ENCODE results near the gene HOXB5.
A peak's percentile ranks its signal among the peaks of the same experiment; 100 is the strongest.

Gene HOXB5

GRCh38 chr17:48588074-48588415 is 5.5 kb downstream of the HOXB5 start:
- no peaks in the 10 kb centered on the region for H3K79me2 ChIP-seq (ENCODE audit: control insufficient read depth, low read length)
- no peaks in the 10 kb centered on the region for H3F3A ChIP-seq (ENCODE audit: control insufficient read depth, insufficient read depth)
- H3K4me1 ChIP-seq (ENCODE audit: control insufficient read depth, low read length), result peaks cover 15% of the 10 kb centered on the region
- H3K27me3 ChIP-seq (ENCODE audit: control insufficient read depth, low read length), result peaks cover 88% of the 10 kb centered on the region
- H4K20me1 ChIP-seq (ENCODE audit: control insufficient read depth, insufficient read depth, low read depth, low read length), result peaks cover 7% of the 10 kb centered on the region; the same call in 1 of the 2 replicates
- TF ChIP-seq EZH2phosphoT487 (IDR thresholded peaks at IDR 0.05; ENCODE audit: borderline replicate concordance, low read length) (no peak), CTCF (IDR thresholded peaks at IDR 0.05; ENCODE audit: low read depth, low read length, poor library complexity, severe bottlenecking) (no peak)
- H3K9me3 ChIP-seq (ENCODE audit: control insufficient read depth, insufficient read depth, low read length), result no peaks in the 10 kb centered on the region
- H3K4me2 ChIP-seq (ENCODE audit: low read length), result no peak overlapping the region
- no peaks in the 10 kb centered on the region for H3K9me2 ChIP-seq (replicated peaks; ENCODE audit: control insufficient read depth, low read length)
- H3K36me3 ChIP-seq (ENCODE audit: control insufficient read depth, low read length), result no peaks in the 10 kb centered on the region
- no peak overlapping the region for H3K4me3 ChIP-seq (ENCODE audit: low read length)
- H3K27ac ChIP-seq (ENCODE audit: low read depth, low read length), result no peak overlapping the region

GRCh38 chr17:48587276-48588073 is 6.1 kb downstream of the HOXB5 start:
- TF ChIP-seq EZH2phosphoT487 (IDR thresholded peaks at IDR 0.05; ENCODE audit: borderline replicate concordance, low read length) (no peak), CTCF (IDR thresholded peaks at IDR 0.05; ENCODE audit: low read depth, low read length, poor library complexity, severe bottlenecking) (no peak)
- H3K79me2 ChIP-seq (ENCODE audit: control insufficient read depth, low read length), result no peaks in the 10 kb centered on the region
- H3K27me3 ChIP-seq (ENCODE audit: control insufficient read depth, low read length), result peaks cover 89% of the 10 kb centered on the region
- H4K20me1 ChIP-seq (ENCODE audit: control insufficient read depth, insufficient read depth, low read depth, low read length), result peaks cover 7% of the 10 kb centered on the region; the same call in 1 of the 2 replicates
- H3K4me3 ChIP-seq (ENCODE audit: low read length), result no peak overlapping the region
- H3K27ac ChIP-seq (ENCODE audit: low read depth, low read length), result no peak overlapping the region
- peaks cover 15% of the 10 kb centered on the region for H3K4me1 ChIP-seq (ENCODE audit: control insufficient read depth, low read length)
- no peaks in the 10 kb centered on the region for H3K9me2 ChIP-seq (replicated peaks; ENCODE audit: control insufficient read depth, low read length)
- H3K4me2 ChIP-seq (ENCODE audit: low read length), result no peak overlapping the region
- H3K9me3 ChIP-seq (ENCODE audit: control insufficient read depth, insufficient read depth, low read length), result no peaks in the 10 kb centered on the region
- H3F3A ChIP-seq (ENCODE audit: control insufficient read depth, insufficient read depth), result no peaks in the 10 kb centered on the region
- no peaks in the 10 kb centered on the region for H3K36me3 ChIP-seq (ENCODE audit: control insufficient read depth, low read length)

GRCh38 chr17:48586355-48587258 is 7.0 kb downstream of the HOXB5 start:
- H3F3A ChIP-seq (ENCODE audit: control insufficient read depth, insufficient read depth), result no peaks in the 10 kb centered on the region
- TF ChIP-seq CTCF (IDR thresholded peaks at IDR 0.05; ENCODE audit: low read depth, low read length, poor library complexity, severe bottlenecking) (no peak), EZH2phosphoT487 (IDR thresholded peaks at IDR 0.05; ENCODE audit: borderline replicate concordance, low read length) (peak; percentile 94)
- peaks cover 15% of the 10 kb centered on the region for H3K4me1 ChIP-seq (ENCODE audit: control insufficient read depth, low read length)
- H4K20me1 ChIP-seq (ENCODE audit: control insufficient read depth, insufficient read depth, low read depth, low read length), result peaks cover 7% of the 10 kb centered on the region; the same call in 1 of the 2 replicates
- H3K9me2 ChIP-seq (replicated peaks; ENCODE audit: control insufficient read depth, low read length), result no peaks in the 10 kb centered on the region
- H3K36me3 ChIP-seq (ENCODE audit: control insufficient read depth, low read length), result no peaks in the 10 kb centered on the region
- peak overlapping the region; percentile 60 for H3K4me2 ChIP-seq (ENCODE audit: low read length)
- no peaks in the 10 kb centered on the region for H3K79me2 ChIP-seq (ENCODE audit: control insufficient read depth, low read length)
- H3K9me3 ChIP-seq (ENCODE audit: control insufficient read depth, insufficient read depth, low read length), result no peaks in the 10 kb centered on the region
- H3K27ac ChIP-seq (ENCODE audit: low read depth, low read length), result no peak overlapping the region
- peaks cover 94% of the 10 kb centered on the region for H3K27me3 ChIP-seq (ENCODE audit: control insufficient read depth, low read length)
- peak overlapping the region; percentile 57 for H3K4me3 ChIP-seq (ENCODE audit: low read length)
